ENCODE results near the gene CSAG1.
"Not testable (repeated sequence)": the region's sequence is repeated elsewhere in the genome, so short reads cannot be mapped to it uniquely, and the experiment has no call there.

- TF ChIP-seq POLR2A, CTCF (IDR thresholded peaks at IDR 0.05): not testable (repeated sequence)
These were observed 20.3 kb downstream of the CSAG1 start for GRCh38 chrX:152713195-152713594.

Measured in heart left ventricle (tissue), 13 donors.